Immature natural killer cell (primary cell): ENCODE data around the gene RPL27. TPM values are rescaled to one million over a fixed set of nuclear protein-coding genes. Genes with fewer than 3 reads are reported as not detected.

ENCODE experiments used
- DNase-seq, 3 donors: peaks; one replicate each; pipeline ENCODE4 v3.0.0; 2022; ENCODE audit warnings: mixed read lengths in 1 of 3
- H3K27ac Mint-ChIP-seq, 6 donors: one replicate each; pipeline ENCODE4 v1.8.0; 2020; ENCODE audit warnings: mixed read lengths in 6 of 6, mild to moderate bottlenecking in 5 of 6, inconsistent platforms in 4 of 6, moderate library complexity in 3 of 6
- H3K27me3 Mint-ChIP-seq, 3 donors: one replicate each; pipeline ENCODE4 v1.8.0; 2020 to 2021; ENCODE audit warnings: low read depth in 3 of 3, mild to moderate bottlenecking in 3 of 3, mixed read lengths in 3 of 3, moderate library complexity in 3 of 3, inconsistent platforms in 1 of 3
- H3K36me3 Mint-ChIP-seq, 3 donors: one replicate each; pipeline ENCODE4 v1.8.0; 2020; ENCODE audit warnings: mixed read lengths in 3 of 3, inconsistent platforms in 2 of 3, mild to moderate bottlenecking in 2 of 3
- H3K4me1 Mint-ChIP-seq, 2 donors: one replicate each; pipeline ENCODE4 v1.8.0; 2020; ENCODE audit warnings: inconsistent platforms in 2 of 2, mild to moderate bottlenecking in 2 of 2, mixed read lengths in 2 of 2, moderate library complexity in 1 of 2
- H3K4me3 Mint-ChIP-seq, 5 donors: one replicate each; pipeline ENCODE4 v1.8.0; 2020; ENCODE audit warnings: mild to moderate bottlenecking in 5 of 5, mixed read lengths in 5 of 5, inconsistent platforms in 3 of 5, moderate library complexity in 3 of 5
- H3K9me3 Mint-ChIP-seq, 6 donors: one replicate each; pipeline ENCODE4 v1.8.0; 2020; ENCODE audit warnings: mild to moderate bottlenecking in 6 of 6, mixed read lengths in 6 of 6, inconsistent platforms in 4 of 6, moderate library complexity in 3 of 6
- polyA plus RNA-seq, 3 donors: library from polyadenylated mRNA; unstranded; fragments of 300-500 nt; fragmentation: Illumina TruSeq; gene quantifications; one replicate each; pipeline ENCODE4 v1.2.3, GENCODE V29; 2021

Gene RPL27
- polyA plus RNA-seq, 3 donors from 2014 or later, result 807 to 2,182 (median 1,177) TPM

DNA sequence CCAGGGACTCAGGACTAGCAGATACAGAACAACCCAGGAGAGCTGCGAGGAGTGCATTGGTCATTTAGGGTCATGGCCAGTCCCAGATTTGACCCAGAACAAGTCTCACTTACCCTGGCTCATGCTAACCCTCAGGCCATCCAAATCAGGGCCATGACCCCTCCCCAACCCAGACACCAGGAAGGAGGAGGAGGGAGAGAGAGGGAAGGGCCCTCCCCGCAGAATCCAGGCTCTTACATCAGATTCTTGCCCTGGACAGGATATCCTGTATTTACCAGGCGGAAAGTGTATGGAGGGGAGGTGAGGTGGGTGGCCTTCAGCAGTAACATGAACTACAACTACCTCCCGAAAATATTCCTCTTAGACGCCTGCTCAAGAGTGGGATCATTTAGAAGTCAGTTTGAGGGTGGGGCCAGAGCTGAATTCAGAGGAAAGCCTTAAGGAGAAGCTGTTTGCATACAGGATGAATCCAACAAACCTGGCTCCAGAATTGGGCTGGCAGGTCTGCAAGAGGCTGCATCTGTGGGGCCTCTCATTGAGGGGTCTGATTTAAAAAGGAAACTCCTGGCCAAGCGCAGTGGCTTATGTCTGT lies 21.9 kb downstream of the RPL27 start:
- Mint-ChIP-seq H3K27ac (peak overlapping the region in 1 of 6 donors; percentile 22), H3K36me3 (no peaks in the 10 kb centered on the region), H3K9me3 (no peaks in the 10 kb centered on the region), H3K4me1 (peaks cover 23 to 34% of the 10 kb centered on the region in 2 donors), H3K4me3 (peak overlapping the region; percentile 23 to 87 (median 61)), H3K27me3 (peaks cover 5 to 10% (median 6%) of the 10 kb centered on the region in 3 donors)
- DNase-seq, result no peak

DNA sequence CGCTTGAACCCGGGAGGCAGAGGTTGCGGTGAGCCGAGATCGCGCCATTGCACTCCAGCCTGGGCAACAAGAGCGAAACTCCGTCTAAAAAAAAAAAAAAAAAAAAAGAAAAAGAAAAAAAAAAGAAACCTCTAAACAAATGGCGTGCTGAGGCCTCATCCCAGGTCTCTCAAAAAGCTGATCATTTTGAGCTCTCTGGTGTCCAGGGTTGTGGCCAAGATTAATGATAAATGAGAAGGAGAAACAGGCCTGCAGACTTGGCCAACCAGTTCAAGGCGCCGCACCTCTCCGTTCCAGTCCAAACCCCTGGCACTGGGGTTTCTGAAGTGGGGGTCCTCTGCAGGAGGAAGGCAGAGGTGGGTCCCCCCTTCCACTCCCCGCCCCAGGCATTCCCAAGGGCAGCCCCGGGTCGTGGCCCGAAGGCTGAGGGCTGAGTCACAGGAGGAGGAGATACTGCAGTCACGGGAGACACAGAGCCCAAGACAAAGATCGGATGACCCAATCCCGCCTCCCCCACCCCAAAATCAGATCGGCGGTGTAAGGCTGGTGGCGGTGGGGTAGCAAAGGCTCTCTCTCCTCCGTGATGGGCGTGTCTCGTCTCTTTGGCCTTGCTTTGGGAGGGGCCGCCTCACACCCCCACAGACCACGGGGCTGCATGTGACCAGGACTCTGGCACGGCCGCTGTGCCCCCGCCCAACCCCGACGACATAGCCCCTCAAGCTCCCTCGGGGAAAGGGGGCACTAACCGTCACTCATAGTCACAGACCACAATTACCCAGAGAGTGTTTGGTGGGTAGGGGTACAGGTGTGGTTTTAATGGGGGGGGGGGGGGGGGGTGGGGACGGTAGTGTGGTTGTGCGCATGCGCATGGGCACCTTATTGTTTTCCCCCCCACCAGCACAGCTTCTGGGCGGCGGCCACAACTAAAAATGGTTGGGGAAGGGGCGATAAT lies 22.8 kb downstream of the RPL27 start:
- Mint-ChIP-seq H3K4me3 (peak overlapping the region; percentile 85 to 95 (median 89)), H3K27me3 (peaks cover 5 to 10% (median 6%) of the 10 kb centered on the region in 3 donors), H3K4me1 (peaks cover 23 to 37% of the 10 kb centered on the region in 2 donors), H3K27ac (peak overlapping the region in 4 of 6 donors; percentile 8 to 85 (median 63)), H3K9me3 (no peaks in the 10 kb centered on the region), H3K36me3 (no peaks in the 10 kb centered on the region)
- peak; percentile 41 to 45 (median 43) for DNase-seq

DNA sequence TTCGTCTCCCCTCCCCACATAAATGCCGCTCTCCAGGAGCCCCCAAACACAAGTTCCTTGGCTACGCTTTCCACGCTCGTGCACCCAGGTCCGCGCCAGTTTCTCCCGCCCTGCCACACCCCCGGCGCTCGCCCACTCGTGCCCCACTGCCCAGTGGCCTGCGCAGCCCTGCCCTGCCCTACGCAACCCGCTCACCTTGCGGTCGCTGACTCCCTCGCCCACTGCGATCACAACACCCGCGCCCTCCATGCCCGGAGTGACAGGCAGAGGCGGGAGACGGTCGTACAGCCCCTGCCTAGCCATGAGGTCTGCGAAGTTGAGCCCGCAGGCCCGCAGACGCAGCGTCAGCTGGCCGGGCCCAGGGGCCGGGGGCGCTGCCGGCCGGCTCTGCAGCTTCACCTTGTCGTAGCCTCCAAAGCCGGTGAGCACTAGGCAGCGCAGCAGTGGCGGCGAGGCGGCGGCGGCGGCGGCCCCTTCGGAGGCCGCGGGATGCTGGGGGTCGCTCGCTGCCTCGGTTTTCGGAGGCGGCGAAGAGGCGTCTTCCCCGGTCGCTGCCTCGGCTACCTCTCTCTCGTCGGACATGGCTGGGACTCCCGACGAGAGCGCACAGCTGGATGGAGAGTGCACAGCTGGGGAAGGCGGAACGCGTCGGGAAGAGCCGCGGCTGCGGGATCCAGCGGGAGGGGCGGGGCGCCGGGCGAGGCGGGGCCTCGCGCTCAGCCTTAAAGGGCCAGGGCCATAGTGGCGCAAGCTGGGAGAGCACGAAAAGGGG lies 23.7 kb downstream of the RPL27 start, which contains the start of gene VAT1:
Gene VAT1, minus strand, starts transcription at position 645 of the 772 bp plus-strand sequence. Its CDS starts 63 bp downstream, at position 582.
- Mint-ChIP-seq H3K4me3 (peak within 1 kb of the TSS; percentile 85 to 95 (median 89)), H3K27me3 (peaks cover 5 to 10% (median 6%) of the 10 kb centered on the region in 3 donors), H3K4me1 (peaks cover 23 to 37% of the 10 kb centered on the region in 2 donors), H3K27ac (peak within 1 kb of the TSS in 4 of 6 donors; percentile 8 to 85 (median 63)), H3K9me3 (no peaks in the 10 kb centered on the region), H3K36me3 (no peaks in the 10 kb centered on the region)
- DNase-seq, result peak; percentile 53 to 56 (median 55)

DNA sequence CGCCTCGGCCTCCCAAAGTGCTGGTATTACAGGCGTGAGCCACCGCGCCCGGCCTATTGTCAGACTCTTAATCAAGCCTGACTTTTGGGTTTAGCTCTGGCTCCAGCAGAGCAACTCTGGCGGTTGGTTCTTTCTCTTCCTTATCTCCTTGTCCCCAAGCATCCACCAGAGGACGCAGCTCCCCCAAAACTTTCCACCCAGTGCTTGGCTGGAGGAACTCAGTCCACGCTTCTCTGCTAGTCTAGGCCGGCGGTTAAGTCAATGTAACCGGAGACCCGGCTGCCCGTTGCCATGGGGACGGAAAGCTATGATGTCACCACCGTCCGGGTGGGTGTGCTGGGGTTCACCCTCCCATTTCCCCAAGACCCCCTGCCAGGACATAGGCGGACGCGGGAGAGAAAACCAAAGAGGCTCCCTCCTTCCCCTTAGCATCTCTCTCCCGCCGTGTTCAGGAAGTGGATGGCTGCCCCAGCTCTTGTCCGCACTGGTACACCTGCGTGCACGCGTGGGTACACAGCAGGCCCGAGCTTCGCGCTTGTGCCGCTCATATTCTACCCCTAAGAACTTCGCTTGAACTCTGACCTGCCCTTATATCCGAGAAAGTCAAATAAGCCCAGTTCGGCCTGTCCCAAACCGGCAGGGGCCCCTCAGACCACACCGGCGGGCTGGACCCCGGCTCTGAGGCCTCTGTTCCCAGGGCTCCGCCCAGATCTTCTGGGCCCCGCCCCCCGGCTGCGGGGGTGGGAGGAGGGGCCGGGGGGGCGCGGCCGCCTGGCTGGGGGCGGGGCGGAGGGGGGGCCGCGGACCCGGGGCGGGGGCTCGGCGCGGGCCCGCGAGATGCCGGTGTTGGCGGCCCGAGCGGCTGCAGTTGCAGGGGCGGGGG lies 26.4 kb downstream of the RPL27 start, which contains the start of gene RND2:
Gene RND2, plus strand, starts transcription at position 825 of the 883 bp plus-strand sequence. CDS start 117 bp downstream, outside the sequence.
- H3K27me3 Mint-ChIP-seq, result peaks cover 7 to 10% (median 9%) of the 10 kb centered on the region in 3 donors
- H3K27ac Mint-ChIP-seq, result peak within 1 kb of the TSS; percentile 48 to 93 (median 86)
- no peaks in the 10 kb centered on the region for H3K9me3 Mint-ChIP-seq
- peak within 1 kb of the TSS; percentile 87 to 98 (median 90) for H3K4me3 Mint-ChIP-seq
- peak; percentile 76 to 77 (median 77) for DNase-seq
- H3K4me1 Mint-ChIP-seq, result peaks cover 17 to 30% of the 10 kb centered on the region in 2 donors
- H3K36me3 Mint-ChIP-seq, result no peaks in the 10 kb centered on the region

DNA sequence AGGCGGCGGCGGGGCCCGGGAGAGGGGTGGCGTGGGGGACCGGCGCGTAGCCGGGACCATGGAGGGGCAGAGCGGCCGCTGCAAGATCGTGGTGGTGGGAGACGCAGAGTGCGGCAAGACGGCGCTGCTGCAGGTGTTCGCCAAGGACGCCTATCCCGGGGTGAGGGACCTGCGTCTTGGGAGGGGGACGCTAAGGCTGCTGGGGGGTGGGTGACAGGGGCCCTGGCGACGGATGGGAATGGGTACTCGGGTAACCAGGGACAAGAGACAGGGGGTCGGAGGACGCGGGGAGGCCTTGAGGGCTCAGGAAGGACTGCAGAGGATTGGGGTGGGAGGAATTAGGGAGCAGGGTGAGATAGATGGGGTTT lies 27.1 kb downstream of the RPL27 start:
- DNase-seq, result no peak
- H3K27ac Mint-ChIP-seq, result peak overlapping the region in 3 of 6 donors; percentile 34 to 89 (median 67)
- peak overlapping the region; percentile 60 to 81 (median 72) for H3K4me3 Mint-ChIP-seq
- peaks cover 7 to 9% (median 7%) of the 10 kb centered on the region in 3 donors for H3K27me3 Mint-ChIP-seq
- H3K9me3 Mint-ChIP-seq, result no peaks in the 10 kb centered on the region
- H3K36me3 Mint-ChIP-seq, result no peaks in the 10 kb centered on the region
- peaks cover 17 to 24% of the 10 kb centered on the region in 2 donors for H3K4me1 Mint-ChIP-seq

DNA sequence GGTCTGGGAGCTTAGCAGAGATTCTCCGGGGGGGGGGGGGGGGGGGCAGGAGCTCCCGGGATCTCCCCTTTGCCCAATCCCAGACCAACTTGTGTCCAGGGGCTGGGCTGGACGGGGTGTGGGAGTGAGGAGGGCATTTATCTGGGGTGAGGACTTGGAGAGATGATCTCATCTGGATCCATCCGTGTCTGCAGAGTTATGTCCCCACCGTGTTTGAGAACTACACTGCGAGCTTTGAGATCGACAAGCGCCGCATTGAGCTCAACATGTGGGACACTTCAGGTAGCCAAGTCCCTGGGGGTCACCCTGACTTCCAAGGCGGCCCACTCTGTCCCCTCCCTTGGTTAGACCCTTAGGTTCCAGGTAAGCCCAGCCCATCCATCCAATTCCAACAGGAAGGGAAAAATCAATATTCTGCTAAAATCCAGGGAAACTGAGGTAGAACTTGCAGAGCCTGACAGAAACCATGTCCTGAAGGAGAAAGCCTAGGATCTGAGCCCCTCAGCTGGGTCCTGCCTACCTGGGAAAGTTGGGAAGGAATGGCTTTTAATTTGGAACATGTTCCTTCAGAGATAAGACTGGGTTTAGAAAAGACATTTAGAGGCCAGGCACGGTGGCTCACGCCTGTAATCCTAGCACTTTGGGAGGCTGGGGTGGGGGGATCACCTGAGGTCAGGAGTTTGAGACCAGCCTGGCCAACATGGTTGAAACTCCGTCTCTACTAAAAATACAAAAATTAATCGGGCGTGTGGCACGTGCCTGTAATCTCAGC lies 27.7 kb downstream of the RPL27 start:
- Mint-ChIP-seq H3K27me3 (peaks cover 6 to 9% (median 7%) of the 10 kb centered on the region in 3 donors), H3K4me3 (peak overlapping the region; percentile 50 to 81 (median 72)), H3K27ac (peak overlapping the region in 2 of 6 donors; percentile 27 to 28), H3K4me1 (peaks cover 14 to 20% of the 10 kb centered on the region in 2 donors), H3K36me3 (no peaks in the 10 kb centered on the region), H3K9me3 (no peaks in the 10 kb centered on the region)
- no peak for DNase-seq

DNA sequence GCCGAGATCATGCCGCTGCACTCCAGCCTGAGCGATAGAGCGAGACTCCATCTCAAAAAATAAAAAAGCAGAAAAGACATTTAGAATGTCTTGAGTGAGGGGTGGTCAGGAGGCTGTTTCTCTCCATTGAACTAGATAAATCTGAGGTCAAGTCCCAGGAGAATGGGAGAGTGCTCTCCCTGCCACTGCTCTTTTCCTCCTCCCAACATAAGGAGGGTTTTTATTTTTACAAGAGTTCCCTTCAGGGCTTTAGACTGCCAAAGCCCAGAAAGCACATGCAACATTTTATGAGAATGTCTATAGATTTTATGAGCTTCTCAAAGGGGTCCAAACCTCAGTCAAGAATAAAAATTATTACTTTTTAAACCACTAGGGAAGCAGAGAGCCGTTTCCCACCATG lies 28.4 kb downstream of the RPL27 start:
- Mint-ChIP-seq H3K4me1 (peaks cover 10 to 16% of the 10 kb centered on the region in 2 donors), H3K9me3 (no peaks in the 10 kb centered on the region), H3K4me3 (peak overlapping the region in 3 of 5 donors; percentile 44 to 50 (median 46)), H3K36me3 (no peaks in the 10 kb centered on the region), H3K27ac (peak overlapping the region in 1 of 6 donors; percentile 32), H3K27me3 (peaks cover 6 to 9% (median 7%) of the 10 kb centered on the region in 3 donors)
- no peak for DNase-seq

DNA sequence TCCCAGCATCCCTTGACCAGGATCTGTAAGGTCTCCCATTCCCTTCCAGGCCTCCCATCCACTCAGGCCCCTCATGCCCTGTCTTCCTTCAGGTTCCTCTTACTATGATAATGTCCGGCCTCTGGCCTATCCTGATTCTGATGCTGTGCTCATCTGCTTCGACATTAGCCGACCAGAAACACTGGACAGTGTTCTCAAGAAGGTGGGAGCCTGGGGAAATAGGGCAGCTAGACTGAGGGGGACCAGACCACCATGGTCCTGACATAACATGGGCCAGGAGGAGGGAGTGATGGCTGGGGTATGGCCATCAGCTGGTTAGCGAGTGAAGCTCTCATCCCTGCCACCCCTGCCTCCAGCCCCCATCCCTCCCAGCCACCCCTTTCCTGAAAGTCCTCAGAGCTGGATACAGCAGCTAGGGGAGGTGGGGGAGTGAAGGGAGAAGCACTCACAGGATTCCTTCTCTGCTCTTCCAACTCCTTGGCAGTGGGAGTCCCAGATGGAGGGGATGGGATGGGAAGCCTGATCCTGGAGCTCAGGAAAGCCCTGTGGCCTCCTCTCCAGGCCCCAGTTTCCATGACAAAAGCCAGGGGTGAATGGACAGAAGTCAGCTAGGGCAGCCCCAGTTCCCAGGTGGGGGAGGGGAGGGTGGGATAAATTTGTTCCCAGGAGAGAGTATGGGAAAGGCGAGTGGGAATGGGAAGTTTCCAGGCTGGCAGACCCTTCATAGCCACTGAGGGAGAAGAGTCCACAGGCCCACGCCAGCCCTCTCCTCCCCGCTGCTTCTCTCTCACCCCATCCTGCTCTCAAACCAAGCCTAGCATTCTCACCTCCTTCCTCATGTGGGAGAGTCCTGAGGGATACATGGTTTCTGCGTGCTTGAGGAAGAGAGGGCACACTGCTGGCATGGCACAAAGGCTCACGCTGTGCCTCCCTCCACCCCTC lies 29.1 kb downstream of the RPL27 start:
- peaks cover 4 to 9% (median 6%) of the 10 kb centered on the region in 3 donors for H3K27me3 Mint-ChIP-seq
- peak overlapping the region in 2 of 6 donors; percentile 32 to 86 for H3K27ac Mint-ChIP-seq
- peaks cover 10 to 14% of the 10 kb centered on the region in 2 donors for H3K4me1 Mint-ChIP-seq
- no peaks in the 10 kb centered on the region for H3K9me3 Mint-ChIP-seq
- H3K4me3 Mint-ChIP-seq, result peak overlapping the region in 1 of 5 donors; percentile 52
- H3K36me3 Mint-ChIP-seq, result no peaks in the 10 kb centered on the region
- DNase-seq, result no peak

DNA sequence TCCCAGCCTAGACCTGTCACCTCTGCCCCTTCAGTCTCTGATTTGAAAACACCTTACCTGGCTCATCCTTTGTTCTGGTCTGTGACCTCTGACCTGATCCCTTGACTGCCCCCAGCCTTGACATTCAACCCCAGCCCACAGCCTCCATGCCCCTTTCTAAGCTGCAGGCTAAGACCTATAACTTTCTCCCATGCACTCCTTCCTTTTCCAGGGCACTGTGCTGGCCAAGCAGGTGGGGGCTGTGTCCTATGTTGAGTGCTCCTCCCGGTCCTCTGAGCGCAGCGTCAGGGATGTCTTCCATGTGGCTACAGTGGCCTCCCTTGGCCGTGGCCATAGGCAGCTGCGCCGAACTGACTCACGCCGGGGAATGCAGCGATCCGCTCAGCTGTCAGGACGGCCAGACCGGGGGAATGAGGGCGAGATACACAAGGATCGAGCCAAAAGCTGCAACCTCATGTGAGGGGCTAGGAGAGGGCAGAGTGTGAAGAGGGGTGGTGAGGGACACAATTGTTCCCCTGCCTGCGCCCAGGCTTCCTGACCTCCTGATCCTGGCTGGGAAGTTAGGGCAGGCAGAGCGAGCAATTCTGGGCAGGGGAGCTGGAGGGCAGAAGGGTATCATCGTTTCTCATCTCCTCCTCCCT lies 30.1 kb downstream of the RPL27 start:
- H3K27ac Mint-ChIP-seq, result peak overlapping the region in 1 of 6 donors; percentile 30
- no peak for DNase-seq
- H3K4me3 Mint-ChIP-seq, result no peak overlapping the region
- peaks cover 10 to 14% of the 10 kb centered on the region in 2 donors for H3K4me1 Mint-ChIP-seq
- no peaks in the 10 kb centered on the region for H3K9me3 Mint-ChIP-seq
- H3K27me3 Mint-ChIP-seq, result peaks cover 4 to 9% (median 6%) of the 10 kb centered on the region in 3 donors
- no peaks in the 10 kb centered on the region for H3K36me3 Mint-ChIP-seq

DNA sequence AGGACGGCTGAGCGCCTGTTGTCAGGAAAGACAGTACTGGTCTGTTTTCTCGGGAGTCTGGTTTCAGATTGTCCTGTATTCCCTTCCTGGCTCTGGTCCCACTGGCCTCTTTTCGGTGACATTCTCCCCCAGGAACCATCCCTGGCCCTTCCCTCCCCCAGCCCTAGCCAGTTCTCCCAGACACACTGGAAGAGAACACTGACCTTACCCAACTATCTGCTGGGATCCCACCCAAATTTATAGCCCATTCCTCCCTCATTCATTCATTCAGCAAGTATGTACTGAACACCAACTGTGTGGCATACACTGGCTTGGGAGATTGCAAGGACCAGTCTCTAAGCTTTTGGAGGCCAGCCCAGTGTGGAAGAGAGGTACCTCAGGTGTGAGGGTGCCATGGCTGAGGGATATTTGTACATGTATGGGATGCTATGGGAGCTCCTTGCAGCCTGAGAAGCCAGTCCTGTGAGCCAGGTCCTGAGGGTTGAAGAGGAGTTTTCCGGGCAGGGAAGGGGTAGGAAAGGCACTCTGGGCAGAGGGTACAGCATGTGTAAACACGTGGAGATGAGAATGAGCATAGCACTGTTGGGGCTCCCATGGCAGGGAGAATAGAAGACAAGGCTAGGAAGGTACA lies 32.0 kb downstream of the RPL27 start:
- H3K9me3 Mint-ChIP-seq, result no peaks in the 10 kb centered on the region
- peaks cover 0 to 3% of the 10 kb centered on the region in 2 donors for H3K4me1 Mint-ChIP-seq
- H3K4me3 Mint-ChIP-seq, result no peak overlapping the region
- peak overlapping the region in 1 of 6 donors; percentile 42 for H3K27ac Mint-ChIP-seq
- no peaks in the 10 kb centered on the region for H3K36me3 Mint-ChIP-seq
- DNase-seq, result no peak
- peaks cover 0 to 3% (median 1%) of the 10 kb centered on the region in 3 donors for H3K27me3 Mint-ChIP-seq
